ENCODE results near the gene GTF3A.

GTF3A gene

GRCh38 chr13:27449936-27450828, 25.8 kb downstream of the GTF3A start, which contains the start of gene MTIF3:
TSS of gene MTIF3 (minus strand) at chr13:27450564. CDS start at chr13:27440448, 10,116 bp downstream.
- DNase-seq, result peak; percentile 81 to 90

- peak in 1 of 2 donors; percentile 30 for DNase-seq
Measured at GRCh38 chr13:27450921-27451471, 26.6 kb downstream of the GTF3A start.

- DNase-seq, result no peak
Measured at GRCh38 chr13:27455331-27455855, 31.0 kb downstream of the GTF3A start.

- DNase-seq, result peak in 1 of 2 donors; percentile 22
Measured at GRCh38 chr13:27461940-27462584, 37.6 kb downstream of the GTF3A start.

DNA sequence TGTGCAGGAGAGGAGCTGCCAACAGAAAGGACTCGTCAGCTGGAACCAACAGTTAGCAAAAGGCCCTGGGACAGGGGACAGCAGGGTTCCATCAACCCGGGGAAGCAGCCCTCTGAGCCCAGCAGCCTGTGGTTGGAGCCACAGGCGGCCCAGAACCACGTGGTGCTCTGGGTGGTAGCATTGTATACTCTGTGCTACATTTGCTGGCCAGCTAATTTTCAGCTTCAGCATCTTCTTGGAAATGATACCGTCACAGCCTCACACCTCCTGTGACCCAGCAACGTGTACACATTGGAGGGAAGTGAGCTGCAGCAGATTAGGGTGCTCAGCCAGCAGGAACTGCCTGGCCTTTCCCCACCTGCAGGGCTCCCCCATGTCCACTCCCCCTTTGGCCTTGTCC, 39.1 kb downstream of the GTF3A start:
- DNase-seq, result no peak

DNA sequence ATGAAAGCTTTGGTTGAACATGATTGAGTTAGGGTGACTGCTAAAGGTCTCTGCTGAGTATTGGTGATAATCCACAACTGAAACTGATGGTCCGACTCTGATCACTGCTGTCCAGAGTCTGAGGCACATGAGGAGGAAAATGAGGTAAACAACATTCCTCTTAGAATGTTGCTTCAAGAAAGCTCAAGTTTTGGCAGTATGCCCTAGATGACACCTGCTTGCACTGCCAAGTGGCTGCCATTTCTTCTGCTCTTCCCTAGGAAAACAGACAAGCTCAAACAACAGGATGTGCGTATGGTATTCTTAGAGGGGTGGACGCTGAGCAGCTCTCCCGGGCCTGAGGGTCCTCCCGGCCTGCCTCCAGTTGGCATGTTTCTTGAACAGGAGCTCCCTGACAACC, 41.2 kb downstream of the GTF3A start:
- DNase-seq, result no peak

GRCh38 chr13:27466513-27466912, 42.1 kb downstream of the GTF3A start:
- no peak for DNase-seq

- no peak for DNase-seq
Measured at GRCh38 chr13:27470075-27470820, 45.8 kb downstream of the GTF3A start.

DNA sequence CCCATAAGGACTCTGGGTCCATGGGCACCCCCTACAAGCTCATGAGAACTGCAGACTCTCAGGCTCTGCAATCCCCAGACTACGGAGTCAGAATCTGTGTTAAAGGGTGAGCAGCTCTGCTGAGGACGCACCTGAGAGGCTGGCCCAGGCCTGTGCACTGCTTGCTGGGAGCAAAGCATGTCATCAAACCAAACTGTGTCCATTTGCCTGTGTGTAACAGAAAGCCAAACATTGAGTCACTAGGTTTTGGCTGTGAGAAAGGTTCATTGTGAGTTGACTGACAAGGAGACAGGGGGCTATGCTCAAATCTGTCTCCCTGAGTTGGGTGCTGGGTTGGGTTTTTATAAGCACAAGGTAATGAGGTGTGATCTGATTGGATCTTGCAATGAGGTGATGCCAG, 48.0 kb downstream of the GTF3A start:
- DNase-seq, result no peak

DNA sequence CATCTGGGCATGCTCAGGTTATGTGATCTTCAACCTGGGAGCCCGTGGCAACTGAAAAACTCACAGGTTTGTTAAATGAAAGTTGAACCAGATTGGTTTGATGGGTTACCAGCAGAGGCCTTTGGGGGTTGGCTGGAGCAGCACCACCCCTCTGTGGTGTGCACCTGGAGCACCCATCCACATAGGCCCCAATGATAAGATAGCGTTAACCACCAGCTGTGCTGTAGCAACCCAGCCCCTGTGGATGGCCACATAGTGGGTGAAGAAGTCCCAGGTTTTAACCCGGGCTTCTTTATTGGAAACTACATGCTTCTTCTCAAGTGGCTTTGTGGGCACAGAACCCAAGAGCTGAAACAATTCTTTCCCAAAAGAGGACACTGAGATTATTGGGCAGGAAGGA, 48.5 kb downstream of the GTF3A start:
- DNase-seq, result no peak

DNA sequence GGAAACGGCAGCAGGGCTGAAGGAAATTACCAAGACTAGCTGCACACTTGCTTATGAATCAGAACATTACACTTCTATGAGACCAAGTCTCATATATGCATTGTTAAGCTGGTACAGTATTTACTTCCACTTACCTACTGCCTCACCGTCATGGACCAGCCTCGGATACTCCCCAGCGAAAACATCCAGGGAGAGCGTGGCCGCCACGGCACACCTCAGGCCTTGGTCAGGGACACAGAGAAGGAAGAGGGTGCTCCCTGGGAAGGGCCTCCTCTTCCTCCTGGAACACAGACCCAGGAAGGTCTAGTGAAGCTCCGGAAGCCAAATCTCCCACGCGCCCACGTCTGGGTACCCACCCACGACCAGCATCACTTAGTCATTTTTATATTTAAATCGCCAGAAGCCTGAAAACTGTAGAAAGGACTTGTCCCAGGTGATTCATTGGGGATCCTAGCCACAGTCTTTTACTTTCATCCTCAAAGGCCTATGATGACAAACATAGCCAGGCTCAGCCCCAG, 50.4 kb downstream of the GTF3A start:
- no peak for DNase-seq

DNA sequence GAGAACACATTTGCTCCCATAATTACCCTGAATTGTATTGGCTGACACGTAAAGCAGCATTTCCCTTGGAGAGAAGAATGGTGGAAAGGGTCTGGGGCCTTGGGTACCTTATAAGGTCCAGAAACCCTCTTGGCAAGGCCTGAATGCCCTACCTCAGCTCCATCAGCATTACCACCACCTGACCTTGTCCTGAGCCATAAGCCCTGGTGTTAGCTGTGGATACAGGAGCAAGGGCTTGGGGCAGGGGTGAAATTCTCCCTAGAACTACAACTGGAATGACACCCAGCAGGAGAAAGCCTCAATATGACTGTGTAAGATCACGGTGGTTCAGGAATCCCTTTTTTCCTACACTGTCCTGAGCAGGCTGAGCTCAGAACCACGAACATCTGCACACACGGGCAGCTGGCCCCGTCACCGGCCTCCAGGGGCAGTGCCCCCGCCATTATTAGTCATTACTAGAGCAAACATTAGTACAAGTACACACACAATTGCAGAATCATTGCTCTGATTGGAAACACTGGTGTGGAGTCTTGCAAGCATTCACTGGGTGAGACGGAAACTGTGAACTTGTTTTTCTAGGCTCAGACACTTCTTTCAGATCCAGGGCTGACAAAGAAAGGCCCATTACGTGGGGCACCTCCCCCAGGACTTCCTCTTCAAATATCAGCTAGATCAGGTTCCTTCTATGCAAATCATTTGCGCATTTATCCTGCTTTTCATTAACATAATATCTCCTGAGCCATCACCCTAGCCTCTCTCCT, 52.7 kb downstream of the GTF3A start:
- no peak for DNase-seq

DNA sequence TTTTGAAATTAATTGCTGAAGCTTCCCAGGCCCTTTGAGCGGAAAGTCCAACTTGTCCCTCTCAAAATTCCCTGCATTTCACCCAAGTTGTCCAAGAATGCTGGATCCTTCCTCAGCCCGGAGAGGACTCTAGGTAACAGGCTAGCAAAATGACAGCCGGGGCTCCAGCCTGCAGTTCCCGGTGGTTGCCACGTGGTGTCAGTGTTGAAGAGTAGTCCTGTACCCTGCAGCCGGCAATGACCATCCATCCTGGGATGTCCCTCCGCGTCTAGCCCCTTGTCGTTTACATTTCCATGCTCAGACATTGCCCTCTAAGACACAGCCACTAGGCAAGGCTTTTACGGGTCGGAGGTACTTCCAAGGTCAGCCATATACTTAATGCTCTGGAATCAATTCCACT, 57.3 kb downstream of the GTF3A start:
- DNase-seq, result no peak

DNA sequence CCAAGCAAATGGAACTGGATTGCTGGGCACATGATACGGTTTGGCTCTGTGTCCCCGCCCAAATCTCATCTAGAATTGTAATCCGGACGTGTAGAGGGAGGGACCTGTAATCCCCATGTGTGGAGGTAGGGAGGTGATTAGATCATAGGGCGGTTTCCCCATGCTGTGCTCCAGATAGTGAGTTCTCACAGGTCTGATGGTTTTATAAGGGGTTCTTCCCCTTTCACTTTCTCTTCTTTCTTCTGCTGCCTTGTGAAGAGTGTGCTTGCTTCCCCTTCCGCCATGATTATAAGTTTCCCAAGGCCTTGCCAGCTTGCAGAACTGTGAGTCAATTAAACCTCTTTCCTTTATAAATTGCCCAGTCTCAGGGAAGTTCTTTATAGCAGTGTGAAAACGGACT, 58.6 kb downstream of the GTF3A start:
- no peak for DNase-seq

DNA sequence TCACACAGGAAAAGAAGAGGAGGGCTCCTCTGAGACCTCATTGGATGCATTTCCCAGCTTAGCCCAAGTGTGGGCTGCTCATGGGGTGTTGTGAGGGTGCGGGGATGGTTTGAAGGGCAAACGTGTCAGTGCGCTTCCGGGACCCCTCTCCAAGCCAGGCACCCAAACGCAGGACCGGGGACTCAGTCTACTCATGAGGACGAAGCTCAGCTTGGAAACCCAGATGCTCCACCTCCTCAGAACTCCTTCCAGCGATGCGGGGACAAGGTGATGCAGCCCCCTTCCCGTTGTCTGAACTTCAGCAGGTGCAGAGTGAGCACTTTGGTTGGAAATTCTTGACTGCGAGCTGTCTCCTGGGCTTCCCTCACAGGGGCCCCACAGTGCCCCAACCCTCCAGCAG, 59.0 kb downstream of the GTF3A start:
- no peak for DNase-seq

Measured in hippocampal formation (tissue), 2 donors.